ENCODE data around the gene RELB. TPM values are rescaled to one million over a fixed set of nuclear protein-coding genes. Genes with fewer than 3 reads are reported as not detected.

Gene RELB
- total and polyA plus RNA-seq, 9 of the 15 experiments (the other 6 are each of a cell fraction or from before 2014, with no cell fraction given) = 0.15 to 1.1 (median 0.28) TPM; not detected in 2

DNA sequence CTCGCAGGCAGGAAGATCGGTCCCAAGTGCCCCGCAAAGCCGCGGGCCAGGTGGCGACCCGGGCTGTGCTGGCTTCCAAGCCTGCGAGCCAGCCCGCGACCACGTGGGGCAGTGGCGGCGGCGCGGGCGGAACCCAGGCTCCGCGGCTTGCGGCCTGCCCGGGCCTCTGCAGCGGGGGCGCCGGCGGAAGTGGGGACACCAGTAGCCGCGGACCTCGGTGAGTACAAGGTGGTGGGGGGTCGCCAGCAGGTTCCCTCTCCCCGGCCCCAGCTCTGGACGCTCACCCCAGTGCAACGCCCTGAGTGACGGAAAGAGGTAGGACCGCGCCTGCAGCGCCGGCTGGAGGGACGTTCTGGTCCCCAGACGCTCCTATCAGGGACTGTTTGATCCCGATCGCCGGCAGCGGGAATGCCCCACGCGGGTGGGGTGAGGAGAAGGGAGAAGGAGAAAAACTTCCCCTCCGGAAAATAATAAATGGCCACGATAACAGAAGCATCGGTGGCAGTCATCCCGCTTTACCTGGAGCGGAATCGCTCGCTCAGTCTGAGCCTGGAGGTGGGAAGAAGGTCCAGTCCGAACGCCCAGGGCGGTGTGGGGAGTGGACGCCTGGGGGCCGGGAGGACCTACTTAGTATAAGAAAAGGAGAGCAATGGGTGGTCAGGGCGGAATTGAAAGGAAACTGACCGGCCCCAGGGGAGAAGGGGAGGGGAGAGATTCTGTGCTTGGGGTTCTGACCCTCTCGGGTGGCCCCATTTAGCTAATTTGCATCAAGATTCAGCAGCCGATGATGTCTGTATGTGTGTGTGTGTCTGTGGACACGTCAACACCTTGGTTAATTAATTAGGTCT, 78.0 kb downstream of the RELB start, which contains the start of gene GEMIN7 (continued):
- 0 out of 2 replicates have a peak, but pooled peaks have one; percentile 30 for TF ChIP-seq PTBP1 (IDR thresholded peaks at IDR 0.05; ENCODE audit: low read depth, low read length)
- TF ChIP-seq MBD2 (IDR thresholded peaks at IDR 0.05; ENCODE audit: borderline replicate concordance, low read depth) = peak; percentile 52; the same call in 1 of the 2 replicates
- TF ChIP-seq RBM17 (IDR thresholded peaks at IDR 0.05; ENCODE audit: borderline replicate concordance, low read depth, low read length) = no peak
- TF ChIP-seq CHD2 (IDR thresholded peaks at IDR 0.05; ENCODE audit: low read depth, low read length) = peak; percentile 28; the same call in 1 of the 2 replicates
- no peak for TF ChIP-seq ZNF586 (CRISPR knock-in tag; conservative IDR thresholded peaks at IDR 0.05)
- peak; percentile 87 for TF ChIP-seq HCFC1 (IDR thresholded peaks at IDR 0.05; ENCODE audit: low read depth, low read length)
- no peak for TF ChIP-seq MYBL2 (IDR thresholded peaks at IDR 0.05; ENCODE audit: low read depth)
- no peak for TF ChIP-seq MYBL2 (CRISPR knock-in tag; IDR thresholded peaks at IDR 0.05; ENCODE audit: borderline replicate concordance)
- no peak for TF ChIP-seq ZNF133 (CRISPR knock-in tag; IDR thresholded peaks at IDR 0.05)
- no peak for TF ChIP-seq NCOA4 (IDR thresholded peaks at IDR 0.05; ENCODE audit: partially characterized antibody)
- no peak for TF ChIP-seq ZNF436 (CRISPR knock-in tag; IDR thresholded peaks at IDR 0.05)
- TF ChIP-seq HEY1 (CRISPR knock-in tag; IDR thresholded peaks at IDR 0.05; ENCODE audit: borderline replicate concordance) = no peak
- TF ChIP-seq, protein P1, sequence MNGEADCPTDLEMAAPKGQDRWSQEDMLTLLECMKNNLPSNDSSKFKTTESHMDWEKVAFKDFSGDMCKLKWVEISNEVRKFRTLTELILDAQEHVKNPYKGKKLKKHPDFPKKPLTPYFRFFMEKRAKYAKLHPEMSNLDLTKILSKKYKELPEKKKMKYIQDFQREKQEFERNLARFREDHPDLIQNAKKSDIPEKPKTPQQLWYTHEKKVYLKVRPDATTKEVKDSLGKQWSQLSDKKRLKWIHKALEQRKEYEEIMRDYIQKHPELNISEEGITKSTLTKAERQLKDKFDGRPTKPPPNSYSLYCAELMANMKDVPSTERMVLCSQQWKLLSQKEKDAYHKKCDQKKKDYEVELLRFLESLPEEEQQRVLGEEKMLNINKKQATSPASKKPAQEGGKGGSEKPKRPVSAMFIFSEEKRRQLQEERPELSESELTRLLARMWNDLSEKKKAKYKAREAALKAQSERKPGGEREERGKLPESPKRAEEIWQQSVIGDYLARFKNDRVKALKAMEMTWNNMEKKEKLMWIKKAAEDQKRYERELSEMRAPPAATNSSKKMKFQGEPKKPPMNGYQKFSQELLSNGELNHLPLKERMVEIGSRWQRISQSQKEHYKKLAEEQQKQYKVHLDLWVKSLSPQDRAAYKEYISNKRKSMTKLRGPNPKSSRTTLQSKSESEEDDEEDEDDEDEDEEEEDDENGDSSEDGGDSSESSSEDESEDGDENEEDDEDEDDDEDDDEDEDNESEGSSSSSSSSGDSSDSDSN (IDR thresholded peaks at IDR 0.05; ENCODE audit: borderline replicate concordance in 1 of 2, low read depth in 2 of 2, low read length in 2 of 2) = peak; percentile 44 to 85; a peak in 3 of 4 replicates
- TF ChIP-seq, protein P2, sequence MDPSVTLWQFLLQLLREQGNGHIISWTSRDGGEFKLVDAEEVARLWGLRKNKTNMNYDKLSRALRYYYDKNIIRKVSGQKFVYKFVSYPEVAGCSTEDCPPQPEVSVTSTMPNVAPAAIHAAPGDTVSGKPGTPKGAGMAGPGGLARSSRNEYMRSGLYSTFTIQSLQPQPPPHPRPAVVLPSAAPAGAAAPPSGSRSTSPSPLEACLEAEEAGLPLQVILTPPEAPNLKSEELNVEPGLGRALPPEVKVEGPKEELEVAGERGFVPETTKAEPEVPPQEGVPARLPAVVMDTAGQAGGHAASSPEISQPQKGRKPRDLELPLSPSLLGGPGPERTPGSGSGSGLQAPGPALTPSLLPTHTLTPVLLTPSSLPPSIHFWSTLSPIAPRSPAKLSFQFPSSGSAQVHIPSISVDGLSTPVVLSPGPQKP (CRISPR knock-in tag; IDR thresholded peaks at IDR 0.05) = no peak
- TF ChIP-seq, protein P3, sequence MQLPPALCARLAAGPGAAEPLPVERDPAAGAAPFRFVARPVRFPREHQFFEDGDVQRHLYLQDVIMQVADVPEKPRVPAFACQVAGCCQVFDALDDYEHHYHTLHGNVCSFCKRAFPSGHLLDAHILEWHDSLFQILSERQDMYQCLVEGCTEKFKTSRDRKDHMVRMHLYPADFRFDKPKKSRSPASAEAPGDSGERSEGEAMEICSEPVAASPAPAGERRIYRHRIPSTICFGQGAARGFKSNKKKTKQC (CRISPR knock-in tag; IDR thresholded peaks at IDR 0.05) = peak; percentile 94; the same call in 1 of the 2 replicates
- TF ChIP-seq MXI1 (IDR thresholded peaks at IDR 0.05; ENCODE audit: low read depth, low read length) = peak; percentile 72; the same call in 1 of the 2 replicates
- no peak for TF ChIP-seq ZNF12 (CRISPR knock-in tag; IDR thresholded peaks at IDR 0.05)
- TF ChIP-seq RFX1 (IDR thresholded peaks at IDR 0.05) = no peak
- no peak for TF ChIP-seq NCOA2 (IDR thresholded peaks at IDR 0.05; ENCODE audit: partially characterized antibody in 2 of 2)
- peak; percentile 80; the same call in 1 of the 2 replicates for TF ChIP-seq NR2C2 (CRISPR knock-in tag; IDR thresholded peaks at IDR 0.05)
- TF ChIP-seq NR2C2 (tag; IDR thresholded peaks at IDR 0.05) = peak; percentile 56
- TF ChIP-seq SNRNP70 (optimal IDR thresholded peaks at IDR 0.05; ENCODE audit: low read depth, low read length) = no peak
- TF ChIP-seq, protein P4, sequence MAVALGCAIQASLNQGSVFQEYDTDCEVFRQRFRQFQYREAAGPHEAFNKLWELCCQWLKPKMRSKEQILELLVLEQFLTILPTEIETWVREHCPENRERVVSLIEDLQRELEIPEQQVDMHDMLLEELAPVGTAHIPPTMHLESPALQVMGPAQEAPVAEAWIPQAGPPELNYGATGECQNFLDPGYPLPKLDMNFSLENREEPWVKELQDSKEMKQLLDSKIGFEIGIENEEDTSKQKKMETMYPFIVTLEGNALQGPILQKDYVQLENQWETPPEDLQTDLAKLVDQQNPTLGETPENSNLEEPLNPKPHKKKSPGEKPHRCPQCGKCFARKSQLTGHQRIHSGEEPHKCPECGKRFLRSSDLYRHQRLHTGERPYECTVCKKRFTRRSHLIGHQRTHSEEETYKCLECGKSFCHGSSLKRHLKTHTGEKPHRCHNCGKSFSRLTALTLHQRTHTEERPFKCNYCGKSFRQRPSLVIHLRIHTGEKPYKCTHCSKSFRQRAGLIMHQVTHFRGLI (CRISPR knock-in tag; IDR thresholded peaks at IDR 0.05) = no peak

All from K562 (cell line).